ENCODE data around the gene CTRB1. TPM values are rescaled to one million over a fixed set of nuclear protein-coding genes. Genes with fewer than 3 reads are reported as not detected.
A peak's percentile ranks its signal among the peaks of the same experiment; 100 is the strongest.

The CTRB1 gene
- total and polyA plus RNA-seq, 2 of the 13 experiments (the other 11 are each of a cell fraction or from before 2014, with no cell fraction given) = not detected

GRCh38 chr16:75252049-75252864 is 33.5 kb downstream of the CTRB1 start (continued):
- TF ChIP-seq ZNF333 (CRISPR knock-in tag; IDR thresholded peaks at IDR 0.05; ENCODE audit: borderline replicate concordance) = 0 out of 2 replicates have a peak, but pooled peaks have one; percentile 58
- TF ChIP-seq NRL (CRISPR knock-in tag; IDR thresholded peaks at IDR 0.05; ENCODE audit: borderline replicate concordance) = peak; percentile 1; the same call in 1 of the 2 replicates
- TF ChIP-seq ETV5 (CRISPR knock-in tag; IDR thresholded peaks at IDR 0.05; ENCODE audit: borderline replicate concordance) = no peak
- 0 out of 2 replicates have a peak, but pooled peaks have one; percentile 47 for TF ChIP-seq TARDBP (CRISPR knock-in tag; IDR thresholded peaks at IDR 0.05)
- peak; percentile 24; the same call in 1 of the 2 replicates for TF ChIP-seq BORCS8-MEF2B (CRISPR knock-in tag; IDR thresholded peaks at IDR 0.05)
- peak; percentile 78; the same call in 1 of the 2 replicates for TF ChIP-seq ZNF501 (CRISPR knock-in tag; IDR thresholded peaks at IDR 0.05)
- no peak for TF ChIP-seq PHF8 (CRISPR knock-in tag; IDR thresholded peaks at IDR 0.05)
- no peak for TF ChIP-seq ZNF251 (CRISPR knock-in tag; IDR thresholded peaks at IDR 0.05)
- no peak for TF ChIP-seq ZMYM2 (CRISPR knock-in tag; IDR thresholded peaks at IDR 0.05)
- TF ChIP-seq, protein P1, sequence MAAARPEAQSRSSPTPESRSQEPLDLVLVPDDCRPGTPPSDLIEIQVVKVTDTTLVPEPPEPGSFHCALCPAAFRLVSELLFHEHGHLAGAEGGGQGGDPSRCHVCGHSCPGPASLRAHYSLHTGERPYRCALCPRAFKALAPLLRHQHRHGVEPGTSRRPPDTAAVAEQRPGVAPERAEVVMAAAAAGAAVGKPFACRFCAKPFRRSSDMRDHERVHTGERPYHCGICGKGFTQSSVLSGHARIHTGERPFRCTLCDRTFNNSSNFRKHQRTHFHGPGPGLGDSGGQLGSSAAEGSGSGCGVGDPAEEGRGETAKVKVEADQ (CRISPR knock-in tag; IDR thresholded peaks at IDR 0.05; ENCODE audit: borderline replicate concordance) = no peak; the same call in 1 of the 2 replicates
- TF ChIP-seq ZBTB3 (CRISPR knock-in tag; IDR thresholded peaks at IDR 0.05; ENCODE audit: borderline replicate concordance, low read depth) = no peak
- TF ChIP-seq, protein P2, sequence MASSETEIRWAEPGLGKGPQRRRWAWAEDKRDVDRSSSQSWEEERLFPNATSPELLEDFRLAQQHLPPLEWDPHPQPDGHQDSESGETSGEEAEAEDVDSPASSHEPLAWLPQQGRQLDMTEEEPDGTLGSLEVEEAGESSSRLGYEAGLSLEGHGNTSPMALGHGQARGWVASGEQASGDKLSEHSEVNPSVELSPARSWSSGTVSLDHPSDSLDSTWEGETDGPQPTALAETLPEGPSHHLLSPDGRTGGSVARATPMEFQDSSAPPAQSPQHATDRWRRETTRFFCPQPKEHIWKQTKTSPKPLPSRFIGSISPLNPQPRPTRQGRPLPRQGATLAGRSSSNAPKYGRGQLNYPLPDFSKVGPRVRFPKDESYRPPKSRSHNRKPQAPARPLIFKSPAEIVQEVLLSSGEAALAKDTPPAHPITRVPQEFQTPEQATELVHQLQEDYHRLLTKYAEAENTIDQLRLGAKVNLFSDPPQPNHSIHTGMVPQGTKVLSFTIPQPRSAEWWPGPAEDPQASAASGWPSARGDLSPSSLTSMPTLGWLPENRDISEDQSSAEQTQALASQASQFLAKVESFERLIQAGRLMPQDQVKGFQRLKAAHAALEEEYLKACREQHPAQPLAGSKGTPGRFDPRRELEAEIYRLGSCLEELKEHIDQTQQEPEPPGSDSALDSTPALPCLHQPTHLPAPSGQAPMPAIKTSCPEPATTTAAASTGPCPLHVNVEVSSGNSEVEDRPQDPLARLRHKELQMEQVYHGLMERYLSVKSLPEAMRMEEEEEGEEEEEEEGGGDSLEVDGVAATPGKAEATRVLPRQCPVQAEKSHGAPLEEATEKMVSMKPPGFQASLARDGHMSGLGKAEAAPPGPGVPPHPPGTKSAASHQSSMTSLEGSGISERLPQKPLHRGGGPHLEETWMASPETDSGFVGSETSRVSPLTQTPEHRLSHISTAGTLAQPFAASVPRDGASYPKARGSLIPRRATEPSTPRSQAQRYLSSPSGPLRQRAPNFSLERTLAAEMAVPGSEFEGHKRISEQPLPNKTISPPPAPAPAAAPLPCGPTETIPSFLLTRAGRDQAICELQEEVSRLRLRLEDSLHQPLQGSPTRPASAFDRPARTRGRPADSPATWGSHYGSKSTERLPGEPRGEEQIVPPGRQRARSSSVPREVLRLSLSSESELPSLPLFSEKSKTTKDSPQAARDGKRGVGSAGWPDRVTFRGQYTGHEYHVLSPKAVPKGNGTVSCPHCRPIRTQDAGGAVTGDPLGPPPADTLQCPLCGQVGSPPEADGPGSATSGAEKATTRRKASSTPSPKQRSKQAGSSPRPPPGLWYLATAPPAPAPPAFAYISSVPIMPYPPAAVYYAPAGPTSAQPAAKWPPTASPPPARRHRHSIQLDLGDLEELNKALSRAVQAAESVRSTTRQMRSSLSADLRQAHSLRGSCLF (CRISPR knock-in tag; IDR thresholded peaks at IDR 0.05; ENCODE audit: borderline replicate concordance) = no peak
- no peak for TF ChIP-seq EED (CRISPR knock-in tag; IDR thresholded peaks at IDR 0.05)
- TF ChIP-seq PLRG1 (conservative IDR thresholded peaks at IDR 0.05) = no peak
- no peak for TF ChIP-seq SOX6 (IDR thresholded peaks at IDR 0.05)
- TF ChIP-seq SOX6 (CRISPR knock-in tag; IDR thresholded peaks at IDR 0.05) = peak; percentile 30; the same call in 1 of the 2 replicates
- TF ChIP-seq ZNF550 (CRISPR knock-in tag; IDR thresholded peaks at IDR 0.05; ENCODE audit: borderline replicate concordance) = 0 out of 2 replicates have a peak, but pooled peaks have one; percentile 54
- no peak for TF ChIP-seq MXI1 (IDR thresholded peaks at IDR 0.05; ENCODE audit: borderline replicate concordance, low read depth, low read length)
- no peak for TF ChIP-seq ZNF432 (CRISPR knock-in tag; IDR thresholded peaks at IDR 0.05; ENCODE audit: borderline replicate concordance)
- peak; percentile 65; the same call in 1 of the 2 replicates for TF ChIP-seq ZNF780A (CRISPR knock-in tag; IDR thresholded peaks at IDR 0.05)
- TF ChIP-seq SYNCRIP (IDR thresholded peaks at IDR 0.05; ENCODE audit: insufficient read depth, low read depth, low read length) = no peak
- TF ChIP-seq ZNF350 (CRISPR knock-in tag; IDR thresholded peaks at IDR 0.05; ENCODE audit: borderline replicate concordance, low read depth) = no peak; the same call in 1 of the 2 replicates
- 0 out of 2 replicates have a peak, but pooled peaks have one; percentile 59 for TF ChIP-seq REL (CRISPR knock-in tag; conservative IDR thresholded peaks at IDR 0.05)
- TF ChIP-seq HNF4G (IDR thresholded peaks at IDR 0.05; ENCODE audit: borderline replicate concordance, low read depth, low read length) = no peak
- 0 out of 2 replicates have a peak, but pooled peaks have one; percentile 45 for TF ChIP-seq HNF4G (CRISPR knock-in tag; IDR thresholded peaks at IDR 0.05; ENCODE audit: borderline replicate concordance, low read depth)
